Esophagus muscularis mucosa (tissue), 3 donors: ENCODE measurements around the gene VAPB.

Experiments
- POLR2A ChIP-seq: fragments of 450-650 bp; IDR thresholded peaks from one replicate; pipeline ENCODE4 v1.6.1; 2017; ENCODE audit warnings: antibody characterized with exemption, moderate library complexity, mild to moderate bottlenecking, low read depth
- POLR2AphosphoS5 ChIP-seq, 2 donors: sonication (generic); formaldehyde crosslinking; IDR thresholded peaks; one replicate each; pipeline ENCODE4 v1.6.1; 2017; ENCODE audit warnings: antibody characterized with exemption in 2 of 2
- TF ChIP-seq, protein P1 (sequence below), 3 experiments: fragments of 200-600 bp in 2 of 3; fragments of 450-650 bp in 1 of 3; sonication (generic) in 2 of 3; IDR thresholded peaks; one replicate each; pipeline ENCODE4 v1.5.1; 2017 to 2019; ENCODE audit warnings: antibody characterized with exemption in 3 of 3, mild to moderate bottlenecking in 2 of 3, moderate library complexity in 1 of 3

GRCh38 chr20:58389324-58389967 lies 417 bp downstream of the VAPB start:
- TF ChIP-seq, protein P1, sequence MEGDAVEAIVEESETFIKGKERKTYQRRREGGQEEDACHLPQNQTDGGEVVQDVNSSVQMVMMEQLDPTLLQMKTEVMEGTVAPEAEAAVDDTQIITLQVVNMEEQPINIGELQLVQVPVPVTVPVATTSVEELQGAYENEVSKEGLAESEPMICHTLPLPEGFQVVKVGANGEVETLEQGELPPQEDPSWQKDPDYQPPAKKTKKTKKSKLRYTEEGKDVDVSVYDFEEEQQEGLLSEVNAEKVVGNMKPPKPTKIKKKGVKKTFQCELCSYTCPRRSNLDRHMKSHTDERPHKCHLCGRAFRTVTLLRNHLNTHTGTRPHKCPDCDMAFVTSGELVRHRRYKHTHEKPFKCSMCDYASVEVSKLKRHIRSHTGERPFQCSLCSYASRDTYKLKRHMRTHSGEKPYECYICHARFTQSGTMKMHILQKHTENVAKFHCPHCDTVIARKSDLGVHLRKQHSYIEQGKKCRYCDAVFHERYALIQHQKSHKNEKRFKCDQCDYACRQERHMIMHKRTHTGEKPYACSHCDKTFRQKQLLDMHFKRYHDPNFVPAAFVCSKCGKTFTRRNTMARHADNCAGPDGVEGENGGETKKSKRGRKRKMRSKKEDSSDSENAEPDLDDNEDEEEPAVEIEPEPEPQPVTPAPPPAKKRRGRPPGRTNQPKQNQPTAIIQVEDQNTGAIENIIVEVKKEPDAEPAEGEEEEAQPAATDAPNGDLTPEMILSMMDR (IDR thresholded peaks at IDR 0.05) = no peak
- TF ChIP-seq POLR2A = no peak
- no peak for TF ChIP-seq POLR2AphosphoS5 (IDR thresholded peaks at IDR 0.05)
